Panc1 (cell line): Measurements from ENCODE around the gene NRG2. TPM values are rescaled to one million over a fixed set of nuclear protein-coding genes. Genes with fewer than 3 reads are reported as not detected.

ENCODE experiments used
- ATAC-seq: fragments of 200-7000 bp; cut with Tn5 transposase; 2 replicates; pipeline ENCODE4 v1.9.1; 2020; ENCODE audit warnings: mild to moderate bottlenecking, moderate library complexity
- BruUV-seq: library from RNA; stranded (reverse); fragments of 400-500 nt; replicated peaks from 2 replicates; lab custom pipeline; 2021; lab: Mats Ljungman, UMichigan
- CTCF ChIA-PET: fragments of 300-600 bp; sonication (Branson Sonifier 250); formaldehyde crosslinking; loops from one replicate; lab custom pipeline; 2022; ENCODE audit warnings: antibody characterized with exemption; lab: Charles Lee
- POLR2A ChIA-PET: fragments of 300-600 bp; sonication (Branson Sonifier 250); formaldehyde crosslinking; loops from one replicate; lab custom pipeline; 2022; ENCODE audit warnings: antibody characterized with exemption; lab: Charles Lee
- DNase-seq: peaks from one replicate; pipeline ENCODE4 v3.0.0-alpha.2; 2010; ENCODE audit warnings: low read depth, low spot score
- H3K27ac ChIP-seq: 2 replicates; pipeline ENCODE4 v1.5.1; 2011; ENCODE audit warnings: mild to moderate bottlenecking, low read length, inconsistent platforms
- H3K27me3 ChIP-seq: fragments of 200-500 bp; sonication (Bioruptor generic); 2 replicates; pipeline ENCODE4 v1.6.0; 2014; ENCODE audit warnings: low read length, inconsistent platforms; ENCODE audit not compliant: control insufficient read depth, insufficient read depth
- H3K36me3 ChIP-seq: fragments of 200-500 bp; sonication (Bioruptor generic); 2 replicates; pipeline ENCODE4 v1.5.1; 2014; ENCODE audit warnings: inconsistent platforms, mild to moderate bottlenecking, low read length, moderate library complexity; ENCODE audit not compliant: control insufficient read depth, insufficient read depth
- H3K4me1 ChIP-seq: 2 replicates; pipeline ENCODE4 v1.5.1; 2011; ENCODE audit warnings: inconsistent platforms, mild to moderate bottlenecking, low read length, moderate library complexity; ENCODE audit not compliant: control insufficient read depth, insufficient read depth
- H3K4me3 ChIP-seq, 2 experiments: 2 replicates each; pipeline ENCODE4 v1.5.1; 2011 to 2012; ENCODE audit warnings: low read depth in 2 of 2, low read length in 2 of 2, mild to moderate bottlenecking in 2 of 2, inconsistent platforms in 1 of 2, moderate library complexity in 1 of 2
- H3K9me3 ChIP-seq: fragments of 200-500 bp; sonication (Bioruptor generic); 2 replicates; pipeline ENCODE4 v1.5.1; 2014; ENCODE audit warnings: low read depth, mild to moderate bottlenecking, inconsistent platforms, low read length, moderate library complexity; ENCODE audit not compliant: control insufficient read depth, insufficient read depth
- POLR2AphosphoS5 ChIP-seq: IDR thresholded peaks from 2 replicates; pipeline ENCODE4 v1.6.1; 2012; ENCODE audit warnings: mild to moderate bottlenecking, low read depth, low read length, moderate library complexity
- SIN3A ChIP-seq: IDR thresholded peaks from 2 replicates; pipeline ENCODE4 v1.6.1; 2012; ENCODE audit warnings: low read depth, mild to moderate bottlenecking, low read length, moderate library complexity, borderline replicate concordance; ENCODE audit not compliant: insufficient read depth
- TCF7L2 ChIP-seq: IDR thresholded peaks from 2 replicates; pipeline ENCODE4 v1.6.1; 2011; ENCODE audit warnings: mild to moderate bottlenecking, low read depth, low read length, inconsistent platforms
- in situ Hi-C: cut with HindIII; loops from 2 replicates; pipeline ENCODE4 v1.10.0; 2016; ENCODE audit warnings: low sequenced_read_pairs, low pct_unique_long_range_greater_than_20kb
- intact Hi-C: fragments of 100-400 bp; cut with micrococcal nuclease; formaldehyde crosslinking; loops from one replicate; pipeline ENCODE4 v1.10.0; 2022; ENCODE audit not compliant: unreplicated experiment
- total RNA-seq: library from RNA; stranded (reverse); gene quantifications from one replicate; pipeline ENCODE4 v1.2.1, GENCODE V29; 2021; ENCODE audit not compliant: unreplicated experiment
- TF ChIP-seq, protein P1 (sequence below), 2 experiments: IDR thresholded peaks; 2 replicates each; pipeline ENCODE4 v1.6.1; 2011 to 2012; ENCODE audit warnings: low read depth in 2 of 2, control low read depth in 1 of 2, low read length in 1 of 2, mild to moderate bottlenecking in 1 of 2, moderate library complexity in 1 of 2; ENCODE audit not compliant: insufficient read depth in 1 of 2
- TF ChIP-seq, protein P2 (sequence below): fragments of 450-650 bp; IDR thresholded peaks from 2 replicates; pipeline ENCODE4 v1.5.1; 2017; ENCODE audit warnings: mild to moderate bottlenecking

The NRG2 gene
- total RNA-seq, 1 experiment from 2014 or later, result 20.2 TPM

DNA sequence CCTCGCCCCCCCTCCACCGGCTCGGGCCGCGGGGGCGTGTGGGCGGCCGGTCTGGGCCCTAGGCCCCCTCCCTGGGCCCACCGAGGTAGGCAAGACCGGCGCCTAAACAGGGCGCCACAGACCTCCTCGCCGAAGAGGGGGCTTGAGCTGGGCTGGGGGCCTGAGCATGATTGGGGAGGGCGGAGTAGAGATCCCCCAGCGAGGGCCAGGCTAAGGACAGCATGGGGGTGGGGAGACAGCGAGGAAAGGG lies 138.6 kb downstream of the NRG2 start:
- Histone ChIP-seq H3K27me3 (no peaks in the 10 kb centered on the region), H3K36me3 (no peaks in the 10 kb centered on the region), H3K27ac (no peak overlapping the region), H3K4me1 (peaks cover 10% of the 10 kb centered on the region), H3K9me3 (no peaks in the 10 kb centered on the region), H3K4me3 (peak overlapping the region; percentile 34 to 37)
- TF ChIP-seq, protein P1, sequence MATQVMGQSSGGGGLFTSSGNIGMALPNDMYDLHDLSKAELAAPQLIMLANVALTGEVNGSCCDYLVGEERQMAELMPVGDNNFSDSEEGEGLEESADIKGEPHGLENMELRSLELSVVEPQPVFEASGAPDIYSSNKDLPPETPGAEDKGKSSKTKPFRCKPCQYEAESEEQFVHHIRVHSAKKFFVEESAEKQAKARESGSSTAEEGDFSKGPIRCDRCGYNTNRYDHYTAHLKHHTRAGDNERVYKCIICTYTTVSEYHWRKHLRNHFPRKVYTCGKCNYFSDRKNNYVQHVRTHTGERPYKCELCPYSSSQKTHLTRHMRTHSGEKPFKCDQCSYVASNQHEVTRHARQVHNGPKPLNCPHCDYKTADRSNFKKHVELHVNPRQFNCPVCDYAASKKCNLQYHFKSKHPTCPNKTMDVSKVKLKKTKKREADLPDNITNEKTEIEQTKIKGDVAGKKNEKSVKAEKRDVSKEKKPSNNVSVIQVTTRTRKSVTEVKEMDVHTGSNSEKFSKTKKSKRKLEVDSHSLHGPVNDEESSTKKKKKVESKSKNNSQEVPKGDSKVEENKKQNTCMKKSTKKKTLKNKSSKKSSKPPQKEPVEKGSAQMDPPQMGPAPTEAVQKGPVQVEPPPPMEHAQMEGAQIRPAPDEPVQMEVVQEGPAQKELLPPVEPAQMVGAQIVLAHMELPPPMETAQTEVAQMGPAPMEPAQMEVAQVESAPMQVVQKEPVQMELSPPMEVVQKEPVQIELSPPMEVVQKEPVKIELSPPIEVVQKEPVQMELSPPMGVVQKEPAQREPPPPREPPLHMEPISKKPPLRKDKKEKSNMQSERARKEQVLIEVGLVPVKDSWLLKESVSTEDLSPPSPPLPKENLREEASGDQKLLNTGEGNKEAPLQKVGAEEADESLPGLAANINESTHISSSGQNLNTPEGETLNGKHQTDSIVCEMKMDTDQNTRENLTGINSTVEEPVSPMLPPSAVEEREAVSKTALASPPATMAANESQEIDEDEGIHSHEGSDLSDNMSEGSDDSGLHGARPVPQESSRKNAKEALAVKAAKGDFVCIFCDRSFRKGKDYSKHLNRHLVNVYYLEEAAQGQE (IDR thresholded peaks at IDR 0.05; ENCODE audit: insufficient read depth in 1 of 2, low read depth in 2 of 2, low read length in 1 of 2), result no peak
- TF ChIP-seq SIN3A (no peak), POLR2AphosphoS5 (no peak), TCF7L2 (no peak)
- TF ChIP-seq, protein P2, sequence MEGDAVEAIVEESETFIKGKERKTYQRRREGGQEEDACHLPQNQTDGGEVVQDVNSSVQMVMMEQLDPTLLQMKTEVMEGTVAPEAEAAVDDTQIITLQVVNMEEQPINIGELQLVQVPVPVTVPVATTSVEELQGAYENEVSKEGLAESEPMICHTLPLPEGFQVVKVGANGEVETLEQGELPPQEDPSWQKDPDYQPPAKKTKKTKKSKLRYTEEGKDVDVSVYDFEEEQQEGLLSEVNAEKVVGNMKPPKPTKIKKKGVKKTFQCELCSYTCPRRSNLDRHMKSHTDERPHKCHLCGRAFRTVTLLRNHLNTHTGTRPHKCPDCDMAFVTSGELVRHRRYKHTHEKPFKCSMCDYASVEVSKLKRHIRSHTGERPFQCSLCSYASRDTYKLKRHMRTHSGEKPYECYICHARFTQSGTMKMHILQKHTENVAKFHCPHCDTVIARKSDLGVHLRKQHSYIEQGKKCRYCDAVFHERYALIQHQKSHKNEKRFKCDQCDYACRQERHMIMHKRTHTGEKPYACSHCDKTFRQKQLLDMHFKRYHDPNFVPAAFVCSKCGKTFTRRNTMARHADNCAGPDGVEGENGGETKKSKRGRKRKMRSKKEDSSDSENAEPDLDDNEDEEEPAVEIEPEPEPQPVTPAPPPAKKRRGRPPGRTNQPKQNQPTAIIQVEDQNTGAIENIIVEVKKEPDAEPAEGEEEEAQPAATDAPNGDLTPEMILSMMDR, result no peak
- ATAC-seq (peak; percentile 11), DNase-seq (no peak)
- in situ Hi-C loops (no loop called here), intact Hi-C loops (no loop called here)
- CTCF ChIA-PET, result no interaction called here
- no TSS peak for BruUV-seq
- POLR2A ChIA-PET, result no interaction called here

DNA sequence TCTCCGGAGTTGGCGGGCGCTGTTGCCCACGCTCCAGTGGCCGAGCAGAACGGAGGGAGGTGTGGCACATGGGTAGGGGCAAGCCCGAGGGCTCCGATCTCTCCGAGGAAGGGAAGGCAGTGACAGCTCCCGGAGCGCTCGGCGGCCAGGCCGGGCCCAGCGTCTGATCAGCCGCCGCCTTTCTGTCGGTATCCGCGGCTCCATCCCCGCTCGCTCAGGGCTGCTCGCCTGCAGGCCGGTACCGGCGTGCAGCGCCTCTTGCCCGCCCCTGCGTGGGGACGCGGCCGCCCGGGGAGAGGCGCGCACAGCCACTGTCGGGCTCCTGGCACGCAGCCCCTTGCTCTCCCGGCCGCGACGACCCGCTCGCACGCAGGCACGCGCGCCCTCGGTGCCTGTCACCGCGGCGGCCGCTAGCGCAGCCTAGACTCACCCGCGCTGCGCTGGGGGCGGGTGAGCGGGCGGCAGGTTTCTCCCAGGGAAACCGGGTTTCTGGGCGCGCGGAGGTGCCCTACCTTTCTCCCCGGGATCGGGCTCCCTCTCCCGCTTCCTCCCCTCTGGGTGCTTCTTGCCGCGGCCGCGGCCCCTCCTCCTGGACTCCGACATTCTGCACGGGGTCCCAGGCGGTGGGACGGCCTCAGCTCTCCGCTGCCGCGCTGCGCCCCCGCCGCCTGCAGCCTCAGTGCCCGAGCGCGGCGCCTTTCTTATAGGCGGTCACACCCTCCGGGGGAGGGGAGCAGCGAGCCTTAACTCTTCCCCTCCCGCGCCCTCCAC lies 139.1 kb downstream of the NRG2 start:
- ChIA-PET POLR2A (no interaction called here), CTCF (no interaction called here)
- intact Hi-C loops, result no loop called here
- peak overlapping the region; percentile 34 to 37 for H3K4me3 ChIP-seq
- no peaks in the 10 kb centered on the region for H3K36me3 ChIP-seq
- no peak overlapping the region for H3K27ac ChIP-seq
- ATAC-seq (peak; percentile 69), DNase-seq (no peak)
- in situ Hi-C loops, result no loop called here
- H3K27me3 ChIP-seq, result no peaks in the 10 kb centered on the region
- no peaks in the 10 kb centered on the region for H3K9me3 ChIP-seq
- peaks cover 10% of the 10 kb centered on the region for H3K4me1 ChIP-seq
- no TSS peak for BruUV-seq
- no peak for TF ChIP-seq SIN3A
- TF ChIP-seq, protein P2, result no peak
- TF ChIP-seq TCF7L2, result no peak
